Fibroblast of mammary gland (primary cell): ENCODE measurements around the gene PPP1R37.
A peak's percentile ranks its signal among the peaks of the same experiment; 100 is the strongest.

Experiments
- DNase-seq: peaks from one replicate; pipeline ENCODE4 v3.0.0-alpha.2; 2010; ENCODE audit warnings: low read depth
- H3K4me3 ChIP-seq: 2 replicates; pipeline ENCODE4 v1.5.1; 2011; ENCODE audit warnings: low read depth, mild to moderate bottlenecking, low read length, moderate library complexity; ENCODE audit not compliant: control insufficient read depth
- TF ChIP-seq, protein P1 (sequence below): conservative IDR thresholded peaks from 2 replicates; pipeline ENCODE4 v1.5.1; 2011; ENCODE audit warnings: low read depth, low read length, inconsistent platforms; ENCODE audit not compliant: control insufficient read depth, insufficient read depth

Gene PPP1R37

DNA sequence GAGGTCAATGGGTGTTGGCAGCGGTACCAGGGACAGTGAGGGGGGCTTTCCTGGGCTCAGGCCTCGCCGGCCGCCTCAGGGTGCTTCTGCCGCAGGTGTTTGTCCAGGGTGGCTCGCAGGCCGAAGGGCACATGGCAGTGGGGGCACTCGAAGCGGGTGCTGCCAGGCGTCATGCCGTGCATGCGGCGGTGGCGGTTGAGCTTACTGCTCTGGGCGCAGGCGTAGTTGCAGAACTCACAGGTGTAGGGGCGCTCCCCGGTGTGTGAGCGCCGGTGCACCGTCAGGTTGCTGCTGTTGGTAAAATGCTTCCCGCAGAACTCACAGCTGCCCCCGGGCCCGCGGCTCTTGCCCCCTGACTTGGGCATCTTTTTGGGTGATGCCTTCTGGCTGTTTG is 21.4 kb upstream of the PPP1R37 start:
- TF ChIP-seq, protein P1, sequence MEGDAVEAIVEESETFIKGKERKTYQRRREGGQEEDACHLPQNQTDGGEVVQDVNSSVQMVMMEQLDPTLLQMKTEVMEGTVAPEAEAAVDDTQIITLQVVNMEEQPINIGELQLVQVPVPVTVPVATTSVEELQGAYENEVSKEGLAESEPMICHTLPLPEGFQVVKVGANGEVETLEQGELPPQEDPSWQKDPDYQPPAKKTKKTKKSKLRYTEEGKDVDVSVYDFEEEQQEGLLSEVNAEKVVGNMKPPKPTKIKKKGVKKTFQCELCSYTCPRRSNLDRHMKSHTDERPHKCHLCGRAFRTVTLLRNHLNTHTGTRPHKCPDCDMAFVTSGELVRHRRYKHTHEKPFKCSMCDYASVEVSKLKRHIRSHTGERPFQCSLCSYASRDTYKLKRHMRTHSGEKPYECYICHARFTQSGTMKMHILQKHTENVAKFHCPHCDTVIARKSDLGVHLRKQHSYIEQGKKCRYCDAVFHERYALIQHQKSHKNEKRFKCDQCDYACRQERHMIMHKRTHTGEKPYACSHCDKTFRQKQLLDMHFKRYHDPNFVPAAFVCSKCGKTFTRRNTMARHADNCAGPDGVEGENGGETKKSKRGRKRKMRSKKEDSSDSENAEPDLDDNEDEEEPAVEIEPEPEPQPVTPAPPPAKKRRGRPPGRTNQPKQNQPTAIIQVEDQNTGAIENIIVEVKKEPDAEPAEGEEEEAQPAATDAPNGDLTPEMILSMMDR = no peak
- H3K4me3 ChIP-seq = no peak overlapping the region
- DNase-seq = no peak

- no peak for DNase-seq
- H3K4me3 ChIP-seq = no peak overlapping the region
- TF ChIP-seq, protein P1 = no peak
These were observed 20.8 kb upstream of the PPP1R37 start for GRCh38 chr19:45071969-45072790.

GRCh38 chr19:45074744-45075300 is 18.2 kb upstream of the PPP1R37 start:
- TF ChIP-seq, protein P1 = no peak
- peak overlapping the region; percentile 43 for H3K4me3 ChIP-seq
- no peak for DNase-seq

GRCh38 chr19:45075301-45076028 is 17.5 kb upstream of the PPP1R37 start:
- H3K4me3 ChIP-seq = peak overlapping the region; percentile 43
- TF ChIP-seq, protein P1 = no peak
- DNase-seq = peak; percentile 39

DNA sequence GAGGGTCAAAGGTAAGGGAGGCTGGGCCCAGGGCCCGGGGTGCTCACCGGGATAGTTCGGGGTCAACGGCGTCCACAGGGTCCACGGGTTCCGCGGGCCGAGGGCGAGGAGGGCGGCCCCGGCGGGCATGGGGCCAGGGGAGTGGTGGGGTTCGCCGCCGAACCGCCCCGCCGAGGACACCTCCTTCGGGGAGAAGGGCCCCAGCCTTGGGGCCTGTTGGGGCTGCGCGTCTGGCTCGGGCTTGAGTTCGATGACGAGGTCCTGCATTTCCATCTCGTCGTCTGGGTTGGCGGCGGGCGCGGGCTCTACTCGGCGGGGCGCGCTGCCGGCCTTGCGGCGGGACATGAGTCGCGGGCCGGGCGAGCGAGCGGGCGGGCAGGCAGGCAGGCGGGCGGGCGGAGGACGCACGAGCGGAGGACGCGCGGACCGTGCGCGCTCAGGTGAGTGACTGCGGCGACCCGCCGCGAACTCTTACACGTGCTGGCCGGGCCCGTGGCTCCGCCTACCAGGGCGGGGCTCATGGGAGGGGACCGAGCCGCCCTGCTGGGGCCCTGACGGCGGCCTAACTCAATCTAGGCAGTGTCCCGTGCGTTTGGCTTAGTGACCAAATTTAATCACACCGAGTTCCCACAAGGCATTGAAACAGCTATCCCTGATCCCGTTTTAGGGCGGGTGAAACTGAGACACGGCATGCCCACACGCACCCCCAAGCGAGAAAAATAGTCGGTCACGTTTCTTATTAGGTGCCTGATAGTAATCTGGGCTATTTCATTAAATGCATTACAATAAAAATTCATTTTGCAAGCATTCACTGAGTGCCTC is 16.7 kb upstream of the PPP1R37 start, which contains the start of gene ZNF296:
ZNF296 (minus strand) TSS at position 450 of the 822 bp plus-strand sequence; CDS start at position 345, 105 bp downstream.
- TF ChIP-seq, protein P1 = no peak
- DNase-seq = peak; percentile 31
- H3K4me3 ChIP-seq = peak within 1 kb of the TSS; percentile 43

DNA sequence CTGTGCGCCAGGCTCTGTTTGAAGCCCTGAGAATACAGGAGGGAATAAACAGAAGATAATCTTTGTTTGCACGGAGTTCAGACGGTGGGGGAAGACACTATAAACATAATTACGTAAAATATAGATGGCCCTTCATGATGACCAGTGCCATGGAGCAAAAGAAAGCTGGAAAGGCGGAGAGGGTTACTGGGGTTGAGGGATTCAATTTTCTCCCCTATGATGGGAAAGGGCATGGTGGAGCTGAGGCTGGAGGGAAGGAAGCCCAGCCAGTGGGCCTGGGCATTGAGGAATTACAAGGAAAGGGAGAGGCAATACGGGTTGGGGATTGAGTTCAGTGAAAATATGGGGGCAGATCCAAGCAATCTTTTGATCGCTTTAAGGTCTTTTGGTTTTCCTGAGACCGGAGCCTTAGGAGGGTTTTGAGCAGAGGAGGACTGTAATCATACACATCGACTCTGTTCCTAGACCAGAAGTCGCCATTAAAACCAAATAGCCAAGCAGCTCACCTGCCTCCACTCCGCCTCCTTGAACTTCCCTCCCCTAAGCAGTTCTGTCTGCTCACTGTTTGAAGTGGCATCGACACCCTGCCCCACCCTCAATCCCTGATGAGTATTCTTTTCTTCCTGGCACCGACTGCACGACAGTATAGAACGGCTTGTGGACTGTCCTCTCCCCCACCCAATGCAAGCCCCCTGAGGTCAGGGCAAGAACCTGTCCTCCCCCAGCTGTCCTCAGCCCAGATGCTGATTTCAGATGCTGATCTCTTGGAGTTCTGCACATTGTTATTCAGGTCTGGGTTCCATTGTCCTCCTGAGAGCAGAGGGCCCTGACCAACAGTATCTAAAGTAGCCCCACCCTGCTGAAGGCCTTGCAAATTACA is 15.9 kb upstream of the PPP1R37 start:
- DNase-seq = no peak
- H3K4me3 ChIP-seq = no peak overlapping the region
- TF ChIP-seq, protein P1 = no peak
